Endothelial cell of umbilical vein (primary cell): ENCODE data around the gene C10orf105. TPM values are rescaled to one million over a fixed set of nuclear protein-coding genes. Genes with fewer than 3 reads are reported as not detected.

ENCODE experiments used
- BruUV-seq: library from RNA; stranded (reverse); fragments of 400-500 nt; replicated peaks from 2 replicates; lab custom pipeline; 2021; lab: Mats Ljungman, UMichigan
- CTCF ChIA-PET: fragments of 300-600, 350-600 bp; sonication (Branson Sonifier 250); formaldehyde crosslinking; loops from one replicate; lab custom pipeline; 2021; ENCODE audit warnings: antibody characterized with exemption, inconsistent platforms; lab: Charles Lee
- POLR2A ChIA-PET: fragments of 300-600, 350-600 bp; sonication (Branson Sonifier 250); formaldehyde crosslinking; loops from one replicate; lab custom pipeline; 2021; ENCODE audit warnings: antibody characterized with exemption, inconsistent platforms; lab: Charles Lee
- DNase-seq: peaks from one replicate; pipeline ENCODE4 v3.0.0-alpha.2; 2011; ENCODE audit warnings: low read depth, low spot score
- FAIRE-seq: peaks from 2 replicates; lab custom pipeline; 2011; peaks lifted over from hg19 to GRCh38; lab: Jason Lieb, UNC
- H2AFZ ChIP-seq: 2 replicates; pipeline ENCODE4 v1.6.0; 2012; ENCODE audit warnings: low read depth, low read length, control low read depth, inconsistent platforms
- H3K27ac ChIP-seq: 2 replicates; pipeline ENCODE4 v1.5.1; 2011; ENCODE audit warnings: low read depth, mild to moderate bottlenecking, control low read depth, low read length, moderate library complexity; ENCODE audit not compliant: insufficient read depth
- H3K27me3 ChIP-seq, 2 experiments: 2 replicates each; pipeline versions ENCODE4 v1.6.0 to v1.6.1; 2011; ENCODE audit warnings: low read length in 2 of 2, mixed read lengths in 1 of 2; ENCODE audit not compliant: control insufficient read depth in 2 of 2, insufficient read depth in 2 of 2
- H3K36me3 ChIP-seq, 2 experiments: 2 replicates in 1 of 2; 3 replicates in 1 of 2; pipeline ENCODE4 v1.5.1; 2011; ENCODE audit warnings: low read length in 2 of 2, mild to moderate bottlenecking in 1 of 2, moderate library complexity in 1 of 2; ENCODE audit not compliant: control insufficient read depth in 2 of 2, insufficient read depth in 2 of 2; ENCODE audit errors: extremely low read depth in 1 of 2
- H3K4me1 ChIP-seq: 3 replicates; pipeline ENCODE4 v1.5.1; 2011; ENCODE audit warnings: mild to moderate bottlenecking, low read length; ENCODE audit not compliant: control insufficient read depth, insufficient read depth; ENCODE audit errors: extremely low read depth
- H3K4me2 ChIP-seq: 2 replicates; pipeline ENCODE4 v1.6.1; 2011; ENCODE audit warnings: low read length, control low read depth, mixed read lengths; ENCODE audit not compliant: insufficient read depth
- H3K4me3 ChIP-seq, 3 experiments: fragments of 200-600 bp in 1 of 3; sonication (generic), shearing (Covaris generic) in 1 of 3; replicated peaks in 1 of 3; 2 replicates each; pipeline ENCODE4 v1.5.1; 2011 to 2016; ENCODE audit warnings: control low read depth in 3 of 3, low read length in 3 of 3, mild to moderate bottlenecking in 2 of 3, inconsistent platforms in 1 of 3, low read depth in 1 of 3, moderate library complexity in 1 of 3; ENCODE audit not compliant: insufficient read depth in 1 of 3
- H3K79me2 ChIP-seq: 2 replicates; pipeline ENCODE4 v1.6.0; 2012; ENCODE audit warnings: low read length, inconsistent platforms; ENCODE audit not compliant: control insufficient read depth, insufficient read depth
- H3K9ac ChIP-seq: replicated peaks from 2 replicates; pipeline ENCODE3; 2011; ENCODE audit warnings: low read length, control low read depth; ENCODE audit not compliant: insufficient read depth; ENCODE audit errors: extremely low read depth
- H3K9me1 ChIP-seq: replicated peaks from 3 replicates; pipeline ENCODE4 v1.6.0; 2011; ENCODE audit warnings: mild to moderate bottlenecking, low read length; ENCODE audit not compliant: control insufficient read depth, insufficient read depth; ENCODE audit errors: extremely low read depth
- H3K9me3 ChIP-seq: replicated peaks from 2 replicates; pipeline ENCODE4 v1.5.1; 2012; ENCODE audit warnings: low read length, inconsistent platforms; ENCODE audit not compliant: control insufficient read depth, insufficient read depth
- H4K20me1 ChIP-seq: replicated peaks from 2 replicates; pipeline ENCODE3; 2011; ENCODE audit warnings: mild to moderate bottlenecking, low read length; ENCODE audit not compliant: control insufficient read depth, insufficient read depth; ENCODE audit errors: extremely low read depth
- EZH2 ChIP-seq: IDR thresholded peaks from 2 replicates; pipeline ENCODE4 v1.6.1; 2012; ENCODE audit warnings: borderline replicate concordance, low read depth, mild to moderate bottlenecking, moderate library complexity, low read length, inconsistent platforms; ENCODE audit not compliant: severe bottlenecking
- FOS ChIP-seq: IDR thresholded peaks from 2 replicates; pipeline ENCODE4 v1.6.1; 2011; ENCODE audit warnings: mild to moderate bottlenecking, low read length, moderate library complexity, borderline replicate concordance; ENCODE audit not compliant: insufficient read depth
- GATA2 ChIP-seq: IDR thresholded peaks from 2 replicates; pipeline ENCODE4 v1.7.0; 2011; ENCODE audit warnings: low read depth, mild to moderate bottlenecking, moderate library complexity, mixed read lengths, low read length; ENCODE audit not compliant: insufficient read length, insufficient read depth
- JUN ChIP-seq: IDR thresholded peaks from 2 replicates; pipeline ENCODE4 v1.6.1; 2011; ENCODE audit warnings: borderline replicate concordance, low read depth; ENCODE audit not compliant: insufficient read length, insufficient read depth
- MYC ChIP-seq: IDR thresholded peaks from one replicate; pipeline ENCODE4 v1.6.1; 2011; ENCODE audit warnings: mild to moderate bottlenecking, low read depth, low read length
- POLR2A ChIP-seq: IDR thresholded peaks from 2 replicates; pipeline ENCODE4 v1.6.1; 2012; ENCODE audit warnings: low read depth, mild to moderate bottlenecking, control low read depth, low read length
- POLR2AphosphoS5 ChIP-seq: IDR thresholded peaks from 2 replicates; pipeline ENCODE4 v1.6.1; 2012; ENCODE audit warnings: low read depth, mild to moderate bottlenecking, control low read depth, low read length, moderate library complexity; ENCODE audit not compliant: insufficient read depth
- dilution Hi-C: fragments of 300-500 bp; cut with MboI; formaldehyde crosslinking; loops from one replicate; pipeline ENCODE4 v1.15.0; 2019; ENCODE audit warnings: low sequenced_read_pairs; ENCODE audit not compliant: extremely low pct_ligation_motif_present
- intact Hi-C: fragments of 100-400 bp; cut with micrococcal nuclease; formaldehyde crosslinking; loops from one replicate; pipeline ENCODE4 v1.10.0; 2022
- polyA plus RNA-seq, 4 experiments: library from polyadenylated mRNA; depleted of rRNA in 3 of 4; stranded (reverse) in 3 of 4; unstranded in 1 of 4; fragments of >200 nt; gene quantifications; 2 replicates each; pipeline versions ENCODE4 v1.2.1 to v1.2.3, GENCODE V29; 2011 to 2012; ENCODE audit warnings: missing spikeins in 1 of 4
- total RNA-seq: library from RNA; stranded (reverse); gene quantifications from 2 replicates; pipeline ENCODE4 v1.2.3, GENCODE V29; 2021
- TF ChIP-seq, protein P1 (sequence below), 2 donors: IDR thresholded peaks; 1 replicate in 1 of 2; 2 replicates in 1 of 2; pipeline ENCODE4 v1.5.1; 2011; ENCODE audit warnings: low read length in 2 of 2, mild to moderate bottlenecking in 2 of 2, moderate library complexity in 2 of 2, control low read depth in 1 of 2, inconsistent platforms in 1 of 2, low read depth in 1 of 2; ENCODE audit not compliant: insufficient read depth in 1 of 2; ENCODE audit errors: extremely low read depth in 1 of 2
- TF ChIP-seq, protein P2 (sequence below): IDR thresholded peaks from 2 replicates; pipeline ENCODE4 v1.6.1; 2011; ENCODE audit not compliant: insufficient read depth, insufficient read length

The C10orf105 gene
- total and polyA plus RNA-seq, 2 donors (not counting 3 experiments of a cell fraction or from before 2014, with no cell fraction given), result not detected

DNA sequence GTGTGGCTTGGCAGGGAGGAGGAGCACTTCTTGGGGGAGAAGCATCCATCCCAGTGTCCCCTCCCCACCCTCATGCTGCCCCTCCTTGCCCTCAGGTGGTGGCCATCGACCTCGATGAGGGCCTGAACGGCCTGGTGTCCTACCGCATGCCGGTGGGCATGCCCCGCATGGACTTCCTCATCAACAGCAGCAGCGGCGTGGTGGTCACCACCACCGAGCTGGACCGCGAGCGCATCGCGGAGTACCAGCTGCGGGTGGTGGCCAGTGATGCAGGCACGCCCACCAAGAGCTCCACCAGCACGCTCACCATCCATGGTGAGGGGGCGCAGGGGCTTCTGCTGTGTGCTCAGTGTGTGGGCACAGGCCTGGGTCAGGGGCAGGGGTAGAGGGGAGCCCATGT, 14.8 kb downstream of the C10orf105 start:
- ChIA-PET POLR2A (no interaction called here), CTCF (interaction anchor here (0.6 to 5.5 kb wide), 3 partner anchors 40 to 390 kb away, joined by 3 to 57 read pairs (median 7); no protein-coding TSS in a partner anchor)
- DNase-seq (no peak), FAIRE-seq (no peak)
- Histone ChIP-seq H3K4me1 (no peaks in the 10 kb centered on the region), H3K27me3 (peaks cover 0 to 1% of the 10 kb centered on the region in 2 experiments), H3K27ac (no peak overlapping the region), H3K36me3 (no peaks in the 10 kb centered on the region), H3K4me3 (no peak overlapping the region), H3K9me3 (no peaks in the 10 kb centered on the region), H3K4me2 (no peak overlapping the region), H3K79me2 (no peaks in the 10 kb centered on the region), H3K9me1 (no peaks in the 10 kb centered on the region), H3K9ac (no peak overlapping the region), H2AFZ (no peak overlapping the region), H4K20me1 (no peaks in the 10 kb centered on the region)
- BruUV-seq, result no TSS peak
- dilution Hi-C loops (no loop called here), intact Hi-C loops (no loop called here)
- TF ChIP-seq GATA2 (no peak), FOS (no peak), EZH2 (no peak), POLR2A (no peak), MYC (no peak), JUN (no peak), POLR2AphosphoS5 (no peak)
- TF ChIP-seq, protein P1, sequence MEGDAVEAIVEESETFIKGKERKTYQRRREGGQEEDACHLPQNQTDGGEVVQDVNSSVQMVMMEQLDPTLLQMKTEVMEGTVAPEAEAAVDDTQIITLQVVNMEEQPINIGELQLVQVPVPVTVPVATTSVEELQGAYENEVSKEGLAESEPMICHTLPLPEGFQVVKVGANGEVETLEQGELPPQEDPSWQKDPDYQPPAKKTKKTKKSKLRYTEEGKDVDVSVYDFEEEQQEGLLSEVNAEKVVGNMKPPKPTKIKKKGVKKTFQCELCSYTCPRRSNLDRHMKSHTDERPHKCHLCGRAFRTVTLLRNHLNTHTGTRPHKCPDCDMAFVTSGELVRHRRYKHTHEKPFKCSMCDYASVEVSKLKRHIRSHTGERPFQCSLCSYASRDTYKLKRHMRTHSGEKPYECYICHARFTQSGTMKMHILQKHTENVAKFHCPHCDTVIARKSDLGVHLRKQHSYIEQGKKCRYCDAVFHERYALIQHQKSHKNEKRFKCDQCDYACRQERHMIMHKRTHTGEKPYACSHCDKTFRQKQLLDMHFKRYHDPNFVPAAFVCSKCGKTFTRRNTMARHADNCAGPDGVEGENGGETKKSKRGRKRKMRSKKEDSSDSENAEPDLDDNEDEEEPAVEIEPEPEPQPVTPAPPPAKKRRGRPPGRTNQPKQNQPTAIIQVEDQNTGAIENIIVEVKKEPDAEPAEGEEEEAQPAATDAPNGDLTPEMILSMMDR (IDR thresholded peaks at IDR 0.05; ENCODE audit: extremely low read depth in 1 of 2, insufficient read depth in 1 of 2, low read depth in 1 of 2, low read length in 2 of 2), result no peak
- TF ChIP-seq, protein P2, sequence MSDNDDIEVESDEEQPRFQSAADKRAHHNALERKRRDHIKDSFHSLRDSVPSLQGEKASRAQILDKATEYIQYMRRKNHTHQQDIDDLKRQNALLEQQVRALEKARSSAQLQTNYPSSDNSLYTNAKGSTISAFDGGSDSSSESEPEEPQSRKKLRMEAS, result no peak
